Hematopoietic multipotent progenitor cell (in vitro differentiated cells): ENCODE results near the gene TM2D3. TPM values are rescaled to one million over a fixed set of nuclear protein-coding genes. Genes with fewer than 3 reads are reported as not detected.
A peak's percentile ranks its signal among the peaks of the same experiment; 100 is the strongest.

Source experiments
- DNase-seq, 3 donors: peaks; one replicate each; pipeline ENCODE4 v3.0.0-alpha.2; 2011 to 2015; ENCODE audit warnings: low read depth in 2 of 3, low spot score in 2 of 3
- total RNA-seq: library from RNA; depleted of rRNA; stranded (reverse); fragments of >200 nt; gene quantifications from one replicate; pipeline ENCODE4 v1.2.3, GENCODE V29; 2012

The TM2D3 gene
- total RNA-seq, 1 donor = 45.0 TPM

DNA sequence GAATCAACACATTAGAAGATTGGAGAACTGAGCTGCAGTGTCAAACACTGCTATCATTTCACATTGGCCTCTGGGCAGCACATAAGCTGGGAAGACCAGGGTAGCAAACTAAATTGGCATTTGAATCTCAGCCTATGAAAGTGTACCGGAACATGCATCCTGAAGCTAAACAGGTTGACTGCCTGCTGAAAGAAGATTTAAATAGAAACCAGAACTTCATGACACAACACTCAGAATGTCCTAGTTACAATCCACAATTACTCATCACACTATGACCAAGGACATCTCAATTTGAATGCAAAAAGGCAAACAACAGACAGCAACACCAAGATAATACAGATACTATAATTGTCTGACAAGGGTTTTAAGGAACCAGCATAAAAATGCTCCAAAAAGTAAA lies 26.2 kb downstream of the TM2D3 start:
- no peak for DNase-seq

DNA sequence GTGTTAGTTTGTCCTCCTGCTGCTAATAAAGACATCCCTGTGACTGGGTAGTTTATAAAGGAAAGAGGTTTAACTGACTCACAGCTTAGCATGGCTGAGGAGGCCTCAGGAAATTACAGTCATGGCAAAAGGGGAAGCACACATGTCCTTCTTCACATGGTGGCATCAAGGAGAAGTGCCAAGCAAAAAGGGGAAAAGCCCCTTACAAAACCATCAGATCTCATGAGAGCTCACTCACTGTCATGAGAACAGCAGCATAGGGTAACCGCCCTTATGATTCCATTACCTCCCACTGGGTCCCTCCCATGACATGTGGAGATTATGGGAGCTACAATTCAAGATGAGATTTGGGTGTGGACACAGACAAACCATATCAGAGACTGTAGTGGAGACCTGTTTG lies 27.0 kb downstream of the TM2D3 start:
- DNase-seq = peak in 2 of 3 donors; percentile 26 to 58

- DNase-seq = no peak
Observed at GRCh38 chr15:101623367-101624304, 28.5 kb downstream of the TM2D3 start.

DNA sequence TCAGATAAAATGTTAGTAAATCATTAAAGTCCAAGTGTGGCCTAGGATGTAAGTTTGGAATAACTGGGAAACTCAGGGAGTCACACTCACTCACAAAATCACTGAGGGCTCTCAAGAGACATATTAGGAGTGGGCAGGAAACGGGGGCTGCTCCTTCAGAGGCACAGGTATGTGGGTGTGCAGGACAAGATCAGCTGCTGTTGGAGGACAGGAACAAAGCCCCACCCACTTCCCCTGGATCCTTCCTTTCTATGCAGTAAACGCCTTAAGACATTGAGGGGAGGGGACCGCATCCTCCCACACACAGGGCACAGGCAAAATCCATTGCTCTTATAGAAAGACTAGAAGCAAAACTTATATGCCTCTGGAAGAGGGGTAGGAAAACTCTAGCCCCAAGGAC lies 30.2 kb downstream of the TM2D3 start:
- no peak for DNase-seq

DNA sequence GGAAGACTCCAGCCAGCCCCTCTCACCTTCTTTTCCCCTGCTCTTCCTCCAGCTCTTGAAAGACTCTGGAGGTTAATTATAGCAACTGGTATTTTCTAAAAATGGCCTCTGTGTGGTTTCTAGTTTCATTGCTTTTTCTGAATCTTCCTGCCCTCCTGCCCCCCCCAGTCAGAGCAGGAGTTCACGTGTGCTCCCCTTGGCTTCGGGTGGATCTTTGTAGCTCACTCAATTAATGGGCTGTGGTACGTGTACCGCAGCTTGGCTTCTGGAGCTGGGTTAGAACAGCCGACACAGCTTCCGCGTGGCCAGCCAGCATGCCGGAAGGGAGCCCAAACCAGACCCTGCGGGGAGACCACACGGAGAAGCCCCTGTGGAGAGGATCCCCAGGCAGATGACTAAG lies 31.5 kb downstream of the TM2D3 start:
- DNase-seq = no peak

GRCh38 chr15:101619615-101619865 lies 32.6 kb downstream of the TM2D3 start:
- no peak for DNase-seq

DNA sequence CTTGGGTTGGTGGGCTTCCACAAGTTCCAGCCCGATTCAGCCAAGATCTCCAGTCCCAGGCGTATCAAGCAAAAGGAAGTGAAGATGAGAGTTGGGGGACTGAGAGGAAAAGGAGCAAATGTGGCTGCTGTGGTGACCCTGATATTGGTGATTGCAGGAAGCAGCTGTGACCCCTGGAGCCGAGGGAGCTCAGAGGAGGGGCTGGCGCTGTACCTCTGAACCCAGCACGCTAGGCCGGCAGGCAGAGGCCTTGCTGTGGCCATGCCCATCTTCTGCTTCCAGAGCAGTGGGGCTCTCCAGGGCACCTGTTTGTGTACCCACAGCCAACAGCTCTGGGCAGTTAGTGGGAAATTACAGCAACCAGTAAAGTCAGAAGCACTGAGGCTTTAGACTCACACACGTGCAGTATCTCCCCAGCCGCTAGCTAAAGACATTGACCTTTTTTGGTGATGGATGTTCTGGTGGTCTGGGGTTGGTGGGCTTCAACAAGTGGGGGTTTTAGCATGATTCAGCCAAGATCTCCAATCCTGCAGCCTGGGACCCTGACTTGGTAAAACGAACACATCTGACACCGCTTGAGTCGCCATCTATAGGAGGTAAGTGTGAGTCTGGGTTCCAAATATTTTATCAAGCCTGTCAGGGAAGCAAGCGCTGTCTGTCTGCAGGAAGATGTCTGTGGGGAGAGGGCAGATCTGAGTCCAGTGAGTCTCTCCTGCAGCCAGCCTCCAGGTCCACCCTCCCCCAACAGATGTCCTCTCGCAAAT lies 33.1 kb downstream of the TM2D3 start:
- DNase-seq = peak in 2 of 3 donors; percentile 58 to 82

DNA sequence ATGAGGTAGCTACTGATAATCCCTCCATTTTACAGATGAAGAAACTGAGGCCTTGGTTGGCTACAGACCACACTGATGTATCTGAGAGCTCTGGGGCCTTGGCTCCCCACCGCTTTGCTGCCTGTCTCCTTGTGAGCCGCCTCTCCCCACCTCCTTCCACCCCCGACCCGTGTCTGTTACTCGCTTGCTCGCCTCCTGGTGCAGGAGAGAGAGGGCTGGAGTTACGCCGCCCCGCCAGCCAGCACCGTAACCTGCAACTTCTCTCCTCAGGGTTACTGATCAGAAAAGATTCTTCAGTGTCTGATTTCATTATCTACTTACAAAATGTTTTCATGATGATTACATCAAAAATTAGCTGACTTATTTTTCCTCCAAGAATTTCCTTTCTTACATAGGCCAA lies 34.1 kb downstream of the TM2D3 start:
- DNase-seq = peak in 1 of 3 donors; percentile 23

DNA sequence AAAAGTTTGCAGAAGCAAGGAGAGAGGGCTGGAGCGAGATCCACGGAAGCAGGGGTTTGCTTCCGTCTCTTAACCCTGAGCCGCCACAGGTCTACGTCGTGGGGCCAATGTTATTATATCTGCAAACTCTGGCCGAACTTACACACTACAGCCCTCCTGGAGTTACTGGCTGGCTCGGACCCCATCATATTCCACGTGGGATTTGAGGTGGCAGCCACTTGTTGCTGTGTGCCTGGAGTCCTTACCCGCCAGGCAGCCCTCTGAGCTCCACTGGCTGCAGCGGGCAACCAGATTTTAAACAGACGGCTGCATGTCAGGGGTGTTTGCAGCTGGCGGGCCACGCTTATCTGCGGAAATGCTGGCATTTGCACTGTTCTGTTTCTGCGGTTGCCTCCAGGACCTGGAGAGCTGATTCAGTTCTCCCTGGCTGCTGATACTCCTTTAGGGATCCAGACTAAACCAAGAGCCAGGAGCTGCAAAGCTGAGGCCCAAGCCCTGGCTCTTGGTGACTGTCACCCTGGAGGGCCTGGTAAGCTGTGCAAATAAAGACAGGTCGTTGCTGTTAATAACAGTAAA lies 34.7 kb downstream of the TM2D3 start:
- DNase-seq = no peak

- no peak for DNase-seq
Observed at GRCh38 chr15:101615986-101616848, 36.0 kb downstream of the TM2D3 start.

GRCh38 chr15:101615414-101615985 lies 36.7 kb downstream of the TM2D3 start:
- no peak for DNase-seq

GRCh38 chr15:101614761-101615160 lies 37.4 kb downstream of the TM2D3 start:
- no peak for DNase-seq

DNA sequence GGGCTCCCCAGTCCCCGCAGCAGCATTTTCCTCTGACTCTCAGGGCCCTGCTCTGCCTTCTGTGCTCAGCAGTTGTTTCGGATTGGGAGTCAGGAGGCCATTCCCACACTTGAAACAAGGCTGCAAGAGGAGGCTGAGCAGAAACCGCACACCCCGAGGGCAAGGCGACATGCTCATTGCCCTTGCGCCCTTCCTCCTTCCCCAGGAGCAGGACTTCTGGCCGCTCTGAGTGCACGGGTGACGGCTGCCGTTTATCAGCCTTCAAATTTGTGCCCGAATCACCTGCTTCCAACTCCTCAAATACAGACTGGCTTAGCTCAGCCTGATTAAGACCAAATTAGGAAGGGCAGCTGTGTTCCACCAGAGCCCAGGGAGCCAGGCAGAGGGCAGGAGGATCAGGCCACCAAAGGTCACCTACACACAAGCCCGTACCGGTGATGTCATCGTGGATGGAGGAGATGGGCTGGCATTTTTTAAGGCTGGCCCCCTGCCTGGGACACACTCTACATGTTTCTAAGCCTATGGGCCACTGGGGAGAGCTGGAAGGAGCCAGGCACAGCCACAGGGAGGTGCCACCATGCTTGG lies 38.1 kb downstream of the TM2D3 start:
- DNase-seq = no peak

DNA sequence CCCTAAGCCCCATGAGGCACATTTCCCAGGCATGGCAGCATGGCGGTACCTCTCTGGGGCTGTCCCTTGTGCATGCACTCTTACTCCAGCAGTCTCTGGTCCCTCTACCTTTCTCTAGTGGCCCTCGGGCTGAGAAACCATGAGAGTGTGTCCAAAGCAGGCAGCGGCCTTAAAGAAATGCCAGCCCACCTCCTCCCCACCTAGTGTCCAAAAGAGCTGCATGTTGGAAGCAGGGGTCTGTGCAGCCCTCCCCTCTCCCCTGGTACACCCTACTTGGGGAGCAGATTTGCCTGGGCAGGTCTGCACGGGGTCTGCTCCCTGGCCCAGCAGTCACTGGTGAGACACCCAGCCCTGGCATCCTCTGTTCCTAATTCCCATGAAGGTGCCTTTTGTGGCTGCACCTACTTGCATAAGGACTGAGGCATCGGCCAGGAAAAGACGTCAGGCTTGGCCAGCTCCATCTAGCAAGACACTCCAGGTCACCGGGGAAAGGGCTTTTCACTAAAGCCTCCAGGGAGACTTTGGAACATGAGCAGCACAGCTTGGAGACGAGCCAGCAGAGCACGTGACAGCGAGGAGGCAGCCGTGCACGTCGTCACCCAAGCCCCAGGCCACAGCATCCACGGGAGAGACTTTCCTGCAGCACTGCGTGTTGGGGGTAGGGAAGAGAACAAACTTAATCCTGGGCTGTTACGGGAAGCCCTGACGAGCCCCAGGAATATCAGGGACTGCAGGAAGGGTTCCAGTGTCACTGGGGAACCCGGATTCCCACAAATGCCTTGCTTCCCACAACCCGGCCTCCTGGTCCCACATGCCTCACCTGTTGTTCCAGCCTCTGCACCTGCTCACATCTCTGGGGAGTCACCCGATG lies 38.8 kb downstream of the TM2D3 start:
- DNase-seq = no peak

- no peak for DNase-seq
Observed at GRCh38 chr15:101612676-101613075, 39.5 kb downstream of the TM2D3 start.

DNA sequence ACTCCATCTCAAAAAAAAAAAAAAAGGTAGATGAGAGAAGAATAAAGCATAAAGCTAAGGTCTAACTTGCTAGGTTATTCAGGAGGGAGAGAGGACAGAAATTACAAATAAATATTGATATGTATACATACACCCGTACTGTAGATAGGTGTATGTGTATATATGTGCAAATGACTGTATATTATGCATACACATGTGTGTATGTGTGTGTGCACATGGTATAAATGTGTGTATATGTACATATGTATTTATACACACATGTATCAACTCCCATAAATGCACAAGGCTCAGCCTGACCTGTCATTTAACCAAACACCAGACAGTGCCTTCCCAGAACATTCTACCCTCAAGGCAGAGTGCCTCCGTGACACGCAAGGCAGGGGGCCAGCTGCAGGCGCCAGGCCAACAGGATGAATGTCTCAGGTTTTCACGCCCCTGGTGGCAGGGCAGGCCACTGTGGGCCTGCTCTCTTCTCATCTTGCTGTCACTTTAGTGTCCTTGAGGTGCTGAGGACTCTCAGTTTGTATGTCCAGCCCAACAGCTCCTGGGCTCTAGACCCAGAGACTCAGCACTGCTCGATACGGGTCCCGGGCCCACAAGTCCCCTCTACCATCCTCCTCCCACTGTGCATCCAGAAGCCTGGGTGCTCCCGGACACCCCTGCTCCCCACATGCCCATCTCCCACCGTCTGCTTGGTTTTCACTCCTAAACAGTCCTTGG lies 40.4 kb downstream of the TM2D3 start:
- DNase-seq = no peak

- DNase-seq = no peak
Observed at GRCh38 chr15:101611007-101611406, 41.2 kb downstream of the TM2D3 start.

DNA sequence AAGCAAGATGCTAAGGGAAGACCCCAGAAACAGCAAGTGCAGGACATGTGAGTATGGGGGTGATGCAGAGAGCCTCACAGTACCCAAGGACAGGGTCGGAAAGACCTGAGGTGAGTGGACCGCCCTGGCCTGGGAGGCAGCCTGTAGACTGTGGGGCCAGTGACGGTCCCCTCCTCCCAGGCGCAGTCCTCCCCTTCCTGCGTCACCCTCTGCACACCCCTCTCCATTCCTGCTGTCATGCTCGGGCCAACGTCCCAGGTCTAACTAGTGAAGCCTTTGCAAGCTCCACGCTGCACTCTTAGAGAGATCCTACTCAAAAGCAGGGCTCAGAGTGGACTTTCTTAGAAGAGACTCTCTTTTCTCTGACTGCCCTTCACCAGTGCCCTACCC lies 41.6 kb downstream of the TM2D3 start:
- no peak for DNase-seq
